Neuronal stem cell (in vitro differentiated cells): ENCODE results near the gene ATP11C.

Experiments used
- DNase-seq: peaks from one replicate; pipeline ENCODE4 v3.0.0-alpha.2; 2013; ENCODE audit warnings: low spot score
- H2AFZ ChIP-seq: one replicate; pipeline ENCODE4 v1.6.1; 2013; ENCODE audit warnings: mild to moderate bottlenecking, low read length, inconsistent platforms
- H2AK5ac ChIP-seq: 2 replicates; pipeline ENCODE4 v1.6.1; 2013; ENCODE audit warnings: low read depth, mild to moderate bottlenecking, inconsistent platforms, low read length, moderate library complexity, mixed read lengths
- H2BK120ac ChIP-seq: 2 replicates; pipeline ENCODE4 v1.6.1; 2013; ENCODE audit warnings: low read depth, mild to moderate bottlenecking, inconsistent platforms, low read length, moderate library complexity, mixed read lengths
- H2BK12ac ChIP-seq: one replicate; pipeline ENCODE4 v1.6.1; 2013; ENCODE audit warnings: low read length, inconsistent platforms
- H2BK15ac ChIP-seq: 2 replicates; pipeline ENCODE4 v1.6.1; 2013; ENCODE audit warnings: mild to moderate bottlenecking, low read length, inconsistent platforms, mixed read lengths
- H2BK5ac ChIP-seq: one replicate; pipeline ENCODE4 v1.6.1; 2013; ENCODE audit warnings: inconsistent platforms, mild to moderate bottlenecking, low read length, moderate library complexity
- H3K14ac ChIP-seq: one replicate; pipeline ENCODE4 v1.6.1; 2013; ENCODE audit warnings: low read length, inconsistent platforms
- H3K18ac ChIP-seq: 2 replicates; pipeline ENCODE4 v1.6.1; 2013; ENCODE audit warnings: low read length, inconsistent platforms
- H3K23ac ChIP-seq: 2 replicates; pipeline ENCODE4 v1.6.1; 2013; ENCODE audit warnings: low read depth, mild to moderate bottlenecking, mixed read lengths, low read length, inconsistent platforms; ENCODE audit not compliant: poor library complexity
- H3K27ac ChIP-seq: replicated peaks from 3 replicates; pipeline ENCODE4 v1.5.1; 2013; ENCODE audit warnings: low read length, inconsistent platforms
- H3K27me3 ChIP-seq, 3 experiments: 2 replicates each; pipeline ENCODE4 v1.6.1; 2013; ENCODE audit warnings: low read length in 3 of 3, mild to moderate bottlenecking in 2 of 3, inconsistent platforms in 1 of 3, low read depth in 1 of 3, mixed read lengths in 1 of 3, moderate library complexity in 1 of 3; ENCODE audit not compliant: control insufficient read depth in 3 of 3, insufficient read depth in 3 of 3
- H3K36me3 ChIP-seq, 2 donors: replicated peaks in 1 of 2; 2 replicates each; pipeline ENCODE4 v1.6.1; 2013; ENCODE audit warnings: low read length in 2 of 2; ENCODE audit not compliant: control insufficient read depth in 2 of 2, insufficient read depth in 2 of 2
- H3K4ac ChIP-seq: 2 replicates; pipeline ENCODE4 v1.6.1; 2013; ENCODE audit warnings: inconsistent platforms, mild to moderate bottlenecking, low read length, moderate library complexity
- H3K4me1 ChIP-seq, 2 donors: 1 replicate in 1 of 2; 2 replicates in 1 of 2; pipeline ENCODE4 v1.6.1; 2013; ENCODE audit warnings: low read length in 2 of 2, low read depth in 1 of 2; ENCODE audit not compliant: control insufficient read depth in 2 of 2, insufficient read depth in 1 of 2
- H3K4me2 ChIP-seq: one replicate; pipeline ENCODE4 v1.6.1; 2013; ENCODE audit warnings: mild to moderate bottlenecking, low read length, inconsistent platforms; ENCODE audit not compliant: insufficient read depth, poor library complexity, severe bottlenecking
- H3K4me3 ChIP-seq, 2 donors: 2 replicates each; pipeline ENCODE4 v1.5.1; 2013; ENCODE audit warnings: low read length in 2 of 2, mild to moderate bottlenecking in 2 of 2, inconsistent platforms in 1 of 2, moderate library complexity in 1 of 2
- H3K79me1 ChIP-seq: one replicate; pipeline ENCODE4 v1.6.1; 2013; ENCODE audit warnings: low read depth, mild to moderate bottlenecking, inconsistent platforms, low read length, moderate library complexity
- H3K9ac ChIP-seq: one replicate; pipeline ENCODE4 v1.6.1; 2013; ENCODE audit warnings: mild to moderate bottlenecking, low read depth, low read length, inconsistent platforms; ENCODE audit not compliant: poor library complexity
- H3K9me3 ChIP-seq, 2 donors: replicated peaks in 1 of 2; 2 replicates each; pipeline versions ENCODE3 to v1.6.1; 2013; ENCODE audit warnings: low read length in 2 of 2, mild to moderate bottlenecking in 2 of 2, inconsistent platforms in 1 of 2, low read depth in 1 of 2, mixed read lengths in 1 of 2, moderate library complexity in 1 of 2; ENCODE audit not compliant: control insufficient read depth in 2 of 2, insufficient read depth in 1 of 2
- H4K8ac ChIP-seq: one replicate; pipeline ENCODE4 v1.6.1; 2013; ENCODE audit warnings: low read depth, mild to moderate bottlenecking, inconsistent platforms, low read length, moderate library complexity
- H4K91ac ChIP-seq: one replicate; pipeline ENCODE4 v1.6.1; 2013; ENCODE audit warnings: low read length, low read depth, mild to moderate bottlenecking, inconsistent platforms; ENCODE audit not compliant: poor library complexity
- WGBS, 2 donors: extraction: QIAGEN DNeasy Blood & Tissue Kit; methylation state at CpG; one replicate each; pipeline ENCODE4 v1.1.7; 2013; ENCODE audit warnings: missing lambda C conversion rate in 2 of 2, mixed read lengths in 1 of 2; ENCODE audit not compliant: insufficient read length in 2 of 2, insufficient replicate concordance in 1 of 2; ENCODE audit errors: extremely low coverage in 2 of 2; 5-methylcytosine and 5-hydroxymethylcytosine counted together

Gene ATP11C

GRCh38 chrX:139811942-139812629 is 120.8 kb downstream of the ATP11C start:
- H3K4me2 ChIP-seq: no peak overlapping the region

GRCh38 chrX:139804482-139804881 is 128.4 kb downstream of the ATP11C start:
- Histone ChIP-seq H3K27me3 (no peaks in the 10 kb centered on the region), H2BK15ac (no peak overlapping the region), H3K18ac (no peak overlapping the region), H3K9me3 (no peaks in the 10 kb centered on the region), H3K14ac (no peak overlapping the region), H3K4me2 (no peak overlapping the region), H3K4me3 (no peak overlapping the region), H3K79me1 (no peaks in the 10 kb centered on the region), H2BK5ac (no peak overlapping the region), H2AFZ (no peak overlapping the region), H3K23ac (no peak overlapping the region), H4K91ac (no peak overlapping the region), H3K36me3 (peaks cover 0 to 14% of the 10 kb centered on the region in 2 donors), H2BK12ac (no peak overlapping the region), H2AK5ac (no peak overlapping the region), H2BK120ac (no peak overlapping the region), H3K4me1 (no peaks in the 10 kb centered on the region), H3K27ac (no peak overlapping the region), H3K9ac (no peak overlapping the region), H4K8ac (no peak overlapping the region), H3K4ac (no peak overlapping the region)
- no CpG with 5 or more reads among the region's 1 CpG for WGBS, 2 donors
- no peak for DNase-seq

More at GRCh38 chrX:139811942-139812629, 120.8 kb downstream of the ATP11C start:
- no peak overlapping the region for H3K23ac ChIP-seq
- H2BK15ac ChIP-seq: no peak overlapping the region
- H3K27me3 ChIP-seq: no peaks in the 10 kb centered on the region
- no peak overlapping the region for H4K8ac ChIP-seq
- H3K14ac ChIP-seq: no peak overlapping the region
- no peak overlapping the region for H3K27ac ChIP-seq
- no peak overlapping the region for H3K4me3 ChIP-seq
- no peak overlapping the region for H4K91ac ChIP-seq
- no peak overlapping the region for H2AK5ac ChIP-seq
- H3K79me1 ChIP-seq: no peaks in the 10 kb centered on the region
- DNase-seq: no peak
- peaks cover 0 to 6% of the 10 kb centered on the region in 2 donors for H3K36me3 ChIP-seq
- H3K4ac ChIP-seq: no peak overlapping the region
- H2BK5ac ChIP-seq: no peak overlapping the region
- no peak overlapping the region for H3K9ac ChIP-seq
- no peak overlapping the region for H2AFZ ChIP-seq
- H3K9me3 ChIP-seq: no peaks in the 10 kb centered on the region
- H3K4me1 ChIP-seq: no peaks in the 10 kb centered on the region
- H2BK120ac ChIP-seq: no peak overlapping the region
- H2BK12ac ChIP-seq: no peak overlapping the region
- no peak overlapping the region for H3K18ac ChIP-seq
- WGBS, 2 donors: no CpG with 5 or more reads among the region's 6 CpGs

GRCh38 chrX:139803224-139803623 is 129.6 kb downstream of the ATP11C start:
- no peak overlapping the region for H3K4me2 ChIP-seq
- WGBS, 2 donors: no CpG with 5 or more reads among the region's 2 CpGs
- no peaks in the 10 kb centered on the region for H3K79me1 ChIP-seq
- H3K4me1 ChIP-seq: no peaks in the 10 kb centered on the region
- no peak overlapping the region for H4K91ac ChIP-seq
- H2BK15ac ChIP-seq: no peak overlapping the region
- no peak overlapping the region for H2AK5ac ChIP-seq
- H2AFZ ChIP-seq: no peak overlapping the region
- H3K14ac ChIP-seq: no peak overlapping the region
- peaks cover 0 to 14% of the 10 kb centered on the region in 2 donors for H3K36me3 ChIP-seq
- no peak for DNase-seq
- H3K27ac ChIP-seq: no peak overlapping the region
- H2BK12ac ChIP-seq: no peak overlapping the region
- H3K9ac ChIP-seq: no peak overlapping the region
- H2BK5ac ChIP-seq: no peak overlapping the region
- no peak overlapping the region for H4K8ac ChIP-seq
- H3K23ac ChIP-seq: no peak overlapping the region
- H3K9me3 ChIP-seq: no peaks in the 10 kb centered on the region
- H3K4me3 ChIP-seq: no peak overlapping the region
- no peak overlapping the region for H2BK120ac ChIP-seq
- H3K4ac ChIP-seq: no peak overlapping the region
- no peak overlapping the region for H3K18ac ChIP-seq
- no peaks in the 10 kb centered on the region for H3K27me3 ChIP-seq

GRCh38 chrX:139802048-139802447 is 130.8 kb downstream of the ATP11C start:
- Histone ChIP-seq H2AK5ac (no peak overlapping the region), H3K14ac (no peak overlapping the region), H3K4me1 (no peaks in the 10 kb centered on the region), H4K91ac (no peak overlapping the region), H2BK15ac (no peak overlapping the region), H3K27me3 (no peaks in the 10 kb centered on the region), H3K4me3 (no peak overlapping the region), H2BK12ac (no peak overlapping the region), H2AFZ (no peak overlapping the region), H2BK120ac (no peak overlapping the region), H3K9ac (no peak overlapping the region), H3K9me3 (no peaks in the 10 kb centered on the region), H3K27ac (no peak overlapping the region), H3K79me1 (no peaks in the 10 kb centered on the region), H3K23ac (no peak overlapping the region), H3K4ac (no peak overlapping the region), H4K8ac (no peak overlapping the region), H3K36me3 (peaks cover 0 to 19% of the 10 kb centered on the region in 2 donors), H3K18ac (no peak overlapping the region), H3K4me2 (no peak overlapping the region), H2BK5ac (no peak overlapping the region)
- DNase-seq: no peak
- no CpG with 5 or more reads among the region's 4 CpGs for WGBS, 2 donors
